Measurements from ENCODE around the gene ARHGAP42.

- TF ChIP-seq CTCF (IDR thresholded peaks at IDR 0.05; ENCODE audit: borderline replicate concordance, extremely low read depth, low read length, poor library complexity, severe bottlenecking) (no peak), EZH2 (IDR thresholded peaks at IDR 0.05; ENCODE audit: borderline replicate concordance, low read depth, low read length, severe bottlenecking) (no peak)
These were observed 47.0 kb upstream of the ARHGAP42 start for GRCh38 chr11:100640071-100640470.

Measured in DND-41 (cell line).